Measurements from ENCODE around the gene TEX22. TPM values are rescaled to one million over a fixed set of nuclear protein-coding genes. Genes with fewer than 3 reads are reported as not detected.

The TEX22 gene
- total RNA-seq, result 1 to 10 TPM; 1.2 to 2.1 TPM
- under 1 TPM; 0.18 to 0.38 TPM for polyA plus RNA-seq
- long read RNA-seq, donor 1, result 0 reads
- long read RNA-seq, donor 2, partial matches to known transcripts, result 0 of 6 reads
- long read RNA-seq, donor 2, other reads (novel, unspliced or antisense), result 6 of 6 reads

DNA sequence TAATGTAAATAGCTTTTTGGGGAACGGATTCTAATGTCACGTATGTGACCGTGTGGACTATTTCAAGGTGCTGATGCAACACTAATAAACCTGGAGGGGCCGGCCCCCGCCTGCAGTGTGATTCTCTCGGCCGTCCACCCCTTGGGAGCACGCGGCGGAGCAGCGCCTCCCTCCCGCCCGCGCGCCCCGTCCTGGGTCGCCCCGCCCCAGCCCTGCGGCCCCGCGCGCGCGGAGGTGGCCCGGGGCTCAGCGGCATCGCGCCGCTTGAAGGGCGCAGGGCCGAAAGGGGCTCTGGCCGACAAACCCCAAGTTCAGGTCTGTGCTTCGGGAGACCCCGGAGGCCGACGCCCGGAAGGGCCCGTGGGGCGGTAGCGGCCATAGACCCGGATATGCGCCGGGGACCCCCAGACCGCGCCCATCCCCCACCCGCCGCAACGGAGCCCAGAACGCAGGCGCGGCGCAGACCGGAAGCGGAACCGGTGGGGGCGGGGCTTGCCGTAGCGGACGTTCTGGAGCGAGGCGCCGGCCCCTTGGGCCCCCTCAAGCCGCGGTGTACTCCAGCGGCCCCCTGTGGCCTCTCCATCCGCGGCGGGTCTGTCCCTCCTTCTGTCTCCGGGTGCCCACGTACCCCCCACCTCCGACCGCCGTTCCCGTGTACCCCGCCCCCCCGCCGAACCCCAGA is at the start of gene TEX22:
TEX22 (plus strand) TSS at position 495 of the 682 bp plus-strand sequence. CDS start 803 bp downstream, outside the sequence.
- no peaks in the 10 kb centered on the region for H3K4me1 ChIP-seq (ENCODE audit: control insufficient read depth in 1 of 2, insufficient read depth in 2 of 2, low read length in 2 of 2)
- H3K36me3 ChIP-seq (ENCODE audit: control insufficient read depth in 1 of 2, insufficient read depth in 2 of 2, low read length in 1 of 2), result no peaks in the 10 kb centered on the region
- 1% methylated on average over 57 to 77 of the region's 77 CpGs for WGBS, 2 donors
- H3K9me3 ChIP-seq (ENCODE audit: control insufficient read depth, low read length), result peaks cover 1% of the 10 kb centered on the region
- intact Hi-C loops (cut with DNase I), result no loop called here
- DNase-seq (peak; percentile 94 to 98), ATAC-seq (ENCODE audit: low FRiP score) (peak; percentile 94)
- no peaks in the 10 kb centered on the region for H3K27me3 ChIP-seq (ENCODE audit: control insufficient read depth in 1 of 2, insufficient read depth in 2 of 2, low read length in 1 of 2)
- no peak within 1 kb of the TSS for H3K27ac ChIP-seq (ENCODE audit: low read depth in 1 of 2, low read length in 2 of 2)
- H3K4me3 ChIP-seq (ENCODE audit: low read length in 2 of 2), result peak within 1 kb of the TSS; percentile 72 to 82

GRCh38 chr14:105348945-105349699 is 49.2 kb upstream of the TEX22 start:
- H3K4me3 ChIP-seq (ENCODE audit: low read length in 2 of 2), result no peak overlapping the region
- H3K36me3 ChIP-seq (ENCODE audit: control insufficient read depth in 1 of 2, insufficient read depth in 2 of 2, low read length in 1 of 2), result no peaks in the 10 kb centered on the region
- peak in 1 of 2 donors; percentile 43 for DNase-seq
- no peak overlapping the region for H3K27ac ChIP-seq (ENCODE audit: low read depth in 1 of 2, low read length in 2 of 2)
- 90 to 91% methylated on average over 19 of the region's 19 CpGs for WGBS, 2 donors
- peak; percentile 8 for ATAC-seq (ENCODE audit: low FRiP score)
- no peaks in the 10 kb centered on the region for H3K9me3 ChIP-seq (ENCODE audit: control insufficient read depth, low read length)
- H3K27me3 ChIP-seq (ENCODE audit: control insufficient read depth in 1 of 2, insufficient read depth in 2 of 2, low read length in 1 of 2), result no peaks in the 10 kb centered on the region
- intact Hi-C loops (cut with DNase I), result no loop called here
- H3K4me1 ChIP-seq (ENCODE audit: control insufficient read depth in 1 of 2, insufficient read depth in 2 of 2, low read length in 2 of 2), result no peaks in the 10 kb centered on the region

DNA sequence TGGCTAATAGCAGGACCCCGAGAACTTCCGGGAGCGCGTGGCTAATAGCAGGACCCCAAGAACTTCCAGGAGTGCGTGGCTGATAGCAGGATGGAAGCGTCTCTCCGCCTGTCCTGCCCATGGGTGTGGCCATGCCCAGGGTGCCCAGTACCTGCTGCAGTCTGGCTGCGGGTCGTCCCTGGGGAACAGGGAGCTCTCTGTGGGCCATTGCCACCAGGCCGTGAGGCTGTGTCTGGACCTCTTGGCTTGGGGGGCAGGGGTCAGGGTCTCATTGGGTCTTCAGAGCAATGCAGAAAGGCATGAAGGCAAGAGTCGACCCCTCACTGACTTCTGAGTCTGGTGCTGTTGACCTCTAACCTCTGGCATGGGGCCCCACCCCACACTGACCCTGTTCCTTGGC is 48.3 kb upstream of the TEX22 start:
- ATAC-seq (ENCODE audit: low FRiP score), result no peak
- Histone ChIP-seq H3K36me3 (ENCODE audit: control insufficient read depth in 1 of 2, insufficient read depth in 2 of 2, low read length in 1 of 2) (no peaks in the 10 kb centered on the region), H3K9me3 (ENCODE audit: control insufficient read depth, low read length) (no peaks in the 10 kb centered on the region), H3K4me1 (ENCODE audit: control insufficient read depth in 1 of 2, insufficient read depth in 2 of 2, low read length in 2 of 2) (no peaks in the 10 kb centered on the region), H3K27me3 (ENCODE audit: control insufficient read depth in 1 of 2, insufficient read depth in 2 of 2, low read length in 1 of 2) (no peaks in the 10 kb centered on the region), H3K4me3 (ENCODE audit: low read length in 2 of 2) (no peak overlapping the region), H3K27ac (ENCODE audit: low read depth in 1 of 2, low read length in 2 of 2) (no peak overlapping the region)
- intact Hi-C loops (cut with DNase I), result loop anchor here in 1 of 2 donors (5.0 kb wide), 1 partner anchor 258 kb away; no protein-coding TSS in a partner anchor
- WGBS, 2 donors, result 87 to 90% methylated on average over 11 of the region's 11 CpGs
- peak in 1 of 2 donors; percentile 38 for DNase-seq

DNA sequence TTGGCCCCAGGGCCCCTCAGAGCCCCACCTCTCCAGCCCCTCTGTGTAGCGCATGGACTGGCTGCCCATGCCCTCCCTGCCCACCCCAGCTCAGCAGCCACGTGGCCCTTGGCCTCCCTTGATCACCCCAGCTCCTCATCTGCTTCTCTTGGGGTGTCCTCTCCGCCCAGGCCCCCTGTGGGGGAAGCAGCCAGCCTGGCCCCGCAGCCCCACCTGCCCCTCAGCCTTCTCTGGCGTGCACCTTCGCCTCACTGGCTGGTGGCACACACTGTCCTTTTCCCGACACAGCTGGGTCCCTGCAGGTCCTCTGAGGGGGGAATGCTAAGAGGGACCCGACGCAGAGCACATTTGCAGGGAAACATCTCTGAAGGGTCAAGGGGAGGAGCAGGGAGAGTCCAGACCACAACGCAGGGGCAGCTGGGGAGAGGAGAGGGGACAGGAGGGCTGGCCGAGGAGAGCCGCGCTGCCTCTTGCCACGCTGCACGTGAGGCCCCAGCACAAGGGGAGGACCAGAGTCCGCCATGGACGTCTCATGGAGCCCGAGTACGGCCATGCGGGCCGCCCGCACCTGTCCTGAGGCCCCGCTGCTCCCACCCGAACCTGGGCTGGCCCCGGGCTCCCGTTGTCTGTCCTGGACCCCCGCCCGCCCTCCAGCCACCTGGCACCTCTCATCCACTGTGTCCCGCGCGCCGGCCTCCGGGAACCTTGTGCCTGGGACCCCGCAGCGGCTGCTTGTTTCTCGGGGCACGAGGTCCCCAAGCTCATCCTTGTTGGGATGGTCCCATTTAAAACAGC is 47.7 kb upstream of the TEX22 start:
- intact Hi-C loops (cut with DNase I), result loop anchor here in 1 of 2 donors (5.0 kb wide), 1 partner anchor 258 kb away; no protein-coding TSS in a partner anchor
- Histone ChIP-seq H3K27me3 (ENCODE audit: control insufficient read depth in 1 of 2, insufficient read depth in 2 of 2, low read length in 1 of 2) (no peaks in the 10 kb centered on the region), H3K4me1 (ENCODE audit: control insufficient read depth in 1 of 2, insufficient read depth in 2 of 2, low read length in 2 of 2) (no peaks in the 10 kb centered on the region), H3K36me3 (ENCODE audit: control insufficient read depth in 1 of 2, insufficient read depth in 2 of 2, low read length in 1 of 2) (no peaks in the 10 kb centered on the region), H3K27ac (ENCODE audit: low read depth in 1 of 2, low read length in 2 of 2) (no peak overlapping the region), H3K4me3 (ENCODE audit: low read length in 2 of 2) (no peak overlapping the region), H3K9me3 (ENCODE audit: control insufficient read depth, low read length) (no peaks in the 10 kb centered on the region)
- ATAC-seq (ENCODE audit: low FRiP score) (no peak), DNase-seq (no peak)
- WGBS, 2 donors, result 93% methylated on average over 37 of the region's 37 CpGs

DNA sequence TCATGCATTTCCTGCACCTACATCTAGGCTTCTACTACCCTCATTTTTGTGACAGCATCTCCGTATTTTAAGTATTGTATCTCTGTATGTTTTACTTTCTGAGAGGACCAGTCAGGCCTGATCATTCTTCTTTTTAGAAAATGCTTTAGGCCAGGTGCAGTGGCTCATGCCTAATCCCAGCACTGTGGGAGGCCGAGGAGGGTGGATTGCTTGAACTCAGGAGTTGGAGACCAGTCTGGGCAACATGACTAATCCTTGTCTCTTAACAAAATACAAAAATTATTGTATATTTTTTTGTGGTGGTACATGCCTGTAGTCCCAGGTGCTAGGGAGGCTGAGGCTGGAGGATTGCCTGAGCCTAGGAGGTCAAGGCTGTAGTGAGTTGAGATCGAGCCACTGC is 46.9 kb upstream of the TEX22 start:
- Histone ChIP-seq H3K9me3 (ENCODE audit: control insufficient read depth, low read length) (no peaks in the 10 kb centered on the region), H3K27ac (ENCODE audit: low read depth in 1 of 2, low read length in 2 of 2) (no peak overlapping the region), H3K36me3 (ENCODE audit: control insufficient read depth in 1 of 2, insufficient read depth in 2 of 2, low read length in 1 of 2) (no peaks in the 10 kb centered on the region), H3K27me3 (ENCODE audit: control insufficient read depth in 1 of 2, insufficient read depth in 2 of 2, low read length in 1 of 2) (no peaks in the 10 kb centered on the region), H3K4me1 (ENCODE audit: control insufficient read depth in 1 of 2, insufficient read depth in 2 of 2, low read length in 2 of 2) (no peaks in the 10 kb centered on the region), H3K4me3 (ENCODE audit: low read length in 2 of 2) (no peak overlapping the region)
- DNase-seq, result no peak
- intact Hi-C loops (cut with DNase I), result loop anchor here in 1 of 2 donors (5.0 kb wide), 1 partner anchor 259 kb away; no protein-coding TSS in a partner anchor
- whole genome bisulfite sequencing, 2 donors, result 92 to 93% methylated on average over 3 of the region's 3 CpGs
- ATAC-seq (ENCODE audit: low FRiP score), result no peak

GRCh38 chr14:105351920-105352851 is 46.2 kb upstream of the TEX22 start:
- no peak overlapping the region for H3K27ac ChIP-seq (ENCODE audit: low read depth in 1 of 2, low read length in 2 of 2)
- H3K4me1 ChIP-seq (ENCODE audit: control insufficient read depth in 1 of 2, insufficient read depth in 2 of 2, low read length in 2 of 2), result no peaks in the 10 kb centered on the region
- peak; percentile 84 to 92 for DNase-seq
- intact Hi-C loops (cut with DNase I), result loop anchor here (2.0 to 5.0 kb wide), 3 partner anchors 149 to 261 kb away; no protein-coding TSS in a partner anchor
- ATAC-seq (ENCODE audit: low FRiP score), result peak; percentile 82
- no peaks in the 10 kb centered on the region for H3K27me3 ChIP-seq (ENCODE audit: control insufficient read depth in 1 of 2, insufficient read depth in 2 of 2, low read length in 1 of 2)
- H3K9me3 ChIP-seq (ENCODE audit: control insufficient read depth, low read length), result no peaks in the 10 kb centered on the region
- no peaks in the 10 kb centered on the region for H3K36me3 ChIP-seq (ENCODE audit: control insufficient read depth in 1 of 2, insufficient read depth in 2 of 2, low read length in 1 of 2)
- WGBS, 2 donors, result 53 to 61% methylated on average over 15 to 26 of the region's 26 CpGs
- H3K4me3 ChIP-seq (ENCODE audit: low read length in 2 of 2), result no peak overlapping the region

DNA sequence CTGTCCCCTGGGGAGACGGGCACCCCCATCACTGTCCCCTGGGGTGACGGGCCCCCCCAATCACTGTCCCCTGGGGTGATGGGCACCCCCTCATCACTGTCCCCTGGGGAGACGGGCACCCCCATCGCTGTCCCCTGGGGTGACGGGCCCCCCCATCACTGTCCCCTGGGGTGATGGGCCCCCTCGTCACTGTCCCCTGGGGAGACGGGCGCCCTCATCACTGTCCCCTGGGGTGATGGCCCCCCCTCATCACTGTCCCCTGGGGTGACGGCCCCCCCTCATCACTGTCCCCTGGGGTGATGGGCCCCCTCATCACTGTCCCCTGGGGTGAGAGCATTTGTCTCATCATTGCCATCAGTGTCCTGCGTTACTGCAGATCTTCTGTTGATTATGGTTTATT is 45.2 kb upstream of the TEX22 start:
- DNase-seq, result no peak
- WGBS, 2 donors, result 86 to 89% methylated on average over 10 of the region's 10 CpGs
- no peaks in the 10 kb centered on the region for H3K9me3 ChIP-seq (ENCODE audit: control insufficient read depth, low read length)
- no peaks in the 10 kb centered on the region for H3K36me3 ChIP-seq (ENCODE audit: control insufficient read depth in 1 of 2, insufficient read depth in 2 of 2, low read length in 1 of 2)
- no peaks in the 10 kb centered on the region for H3K4me1 ChIP-seq (ENCODE audit: control insufficient read depth in 1 of 2, insufficient read depth in 2 of 2, low read length in 2 of 2)
- H3K27ac ChIP-seq (ENCODE audit: low read depth in 1 of 2, low read length in 2 of 2), result no peak overlapping the region
- H3K27me3 ChIP-seq (ENCODE audit: control insufficient read depth in 1 of 2, insufficient read depth in 2 of 2, low read length in 1 of 2), result no peaks in the 10 kb centered on the region
- no peak overlapping the region for H3K4me3 ChIP-seq (ENCODE audit: low read length in 2 of 2)
- ATAC-seq (ENCODE audit: low FRiP score), result no peak
- intact Hi-C loops (cut with DNase I), result loop anchor here (2.0 to 5.0 kb wide), 3 partner anchors 150 to 262 kb away; no protein-coding TSS in a partner anchor
